Osteoblast (primary cell): ENCODE measurements around the gene IQUB. TPM values are rescaled to one million over a fixed set of nuclear protein-coding genes. Genes with fewer than 3 reads are reported as not detected.

Experiments used
- DNase-seq: peaks from one replicate; pipeline ENCODE4 v3.0.0; 2011; ENCODE audit warnings: low spot score, mixed read lengths; ENCODE audit not compliant: insufficient read length; ENCODE audit errors: missing footprints
- H2AFZ ChIP-seq: 2 replicates; pipeline ENCODE4 v1.6.0; 2011; ENCODE audit warnings: mild to moderate bottlenecking, low read length
- H3K27ac ChIP-seq: 2 replicates; pipeline ENCODE4 v1.5.1; 2011; ENCODE audit warnings: mild to moderate bottlenecking, low read depth, low read length, moderate library complexity
- H3K27me3 ChIP-seq: 2 replicates; pipeline ENCODE4 v1.6.0; 2012; ENCODE audit warnings: mild to moderate bottlenecking, control low read depth, inconsistent platforms, low read length, moderate library complexity; ENCODE audit not compliant: insufficient read depth
- H3K36me3 ChIP-seq: 2 replicates; pipeline ENCODE4 v1.5.1; 2011; ENCODE audit warnings: mild to moderate bottlenecking, low read length, control low read depth, moderate library complexity; ENCODE audit not compliant: insufficient read depth
- H3K4me1 ChIP-seq: 2 replicates; pipeline ENCODE4 v1.5.1; 2011; ENCODE audit warnings: mild to moderate bottlenecking, low read length, control low read depth, moderate library complexity; ENCODE audit not compliant: insufficient read depth
- H3K4me2 ChIP-seq: 2 replicates; pipeline ENCODE4 v1.6.0; 2011; ENCODE audit warnings: mild to moderate bottlenecking, low read length; ENCODE audit not compliant: insufficient read depth
- H3K4me3 ChIP-seq: fragments of 200-600 bp; sonication (generic); 3 replicates; pipeline ENCODE4 v1.5.1; 2012; ENCODE audit warnings: mild to moderate bottlenecking, low read length, inconsistent platforms; ENCODE audit not compliant: insufficient read depth
- H3K79me2 ChIP-seq: 2 replicates; pipeline ENCODE4 v1.6.0; 2012; ENCODE audit warnings: mild to moderate bottlenecking, low read length, control low read depth, inconsistent platforms; ENCODE audit not compliant: insufficient read depth
- H3K9me3 ChIP-seq: 2 replicates; pipeline ENCODE4 v1.5.1; 2011; ENCODE audit warnings: low read depth, low read length, control low read depth
- H4K20me1 ChIP-seq: 2 replicates; pipeline ENCODE4 v1.6.0; 2012; ENCODE audit warnings: mild to moderate bottlenecking, low read length, control low read depth; ENCODE audit not compliant: insufficient read depth
- CTCF ChIP-seq: IDR thresholded peaks from 2 replicates; pipeline ENCODE4 v1.5.1; 2011; ENCODE audit warnings: mild to moderate bottlenecking, low read depth, low read length, moderate library complexity; ENCODE audit errors: extremely low read depth
- total RNA-seq: library from RNA; depleted of rRNA; stranded (reverse); fragments of >200 nt; gene quantifications from 2 replicates; pipeline ENCODE4 v1.2.3, GENCODE V29; 2012

IQUB gene
- total RNA-seq, 1 donor = 0.72 TPM

- no peak for TF ChIP-seq CTCF
- H3K9me3 ChIP-seq = no peaks in the 10 kb centered on the region
- H4K20me1 ChIP-seq = no peaks in the 10 kb centered on the region
Measured at GRCh38 chr7:123437447-123437995, 96.9 kb downstream of the IQUB start.

DNA sequence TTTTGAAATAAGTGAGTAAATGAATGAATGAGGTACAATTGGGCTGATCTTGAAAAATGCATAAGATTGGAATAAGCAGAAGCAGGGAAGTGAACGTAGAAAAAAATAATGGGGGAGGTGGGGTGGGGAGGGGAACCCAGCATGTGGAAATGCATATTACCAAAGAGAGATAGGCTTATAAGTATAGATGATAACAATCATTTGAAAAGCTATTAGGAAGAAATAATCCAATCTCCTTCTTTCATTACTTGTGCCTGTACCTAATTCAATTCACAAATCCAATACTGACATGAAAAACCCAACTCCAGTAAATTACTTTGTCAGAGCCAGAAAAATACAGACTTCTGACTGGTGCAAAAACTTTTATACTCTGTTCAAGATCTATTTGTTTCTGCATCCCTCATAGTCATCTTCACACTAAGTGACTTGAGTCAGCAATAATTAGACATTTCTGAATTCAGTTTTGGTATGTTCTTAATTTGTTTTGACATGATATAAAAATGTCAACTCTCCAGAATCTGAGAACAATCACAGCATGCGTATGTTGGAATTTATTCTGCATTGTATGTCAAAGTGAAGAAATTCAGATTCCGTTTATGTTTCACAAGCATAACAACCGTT, 99.2 kb downstream of the IQUB start:
- Histone ChIP-seq H3K27me3 (no peaks in the 10 kb centered on the region), H3K79me2 (no peaks in the 10 kb centered on the region), H2AFZ (no peak overlapping the region), H3K4me2 (no peak overlapping the region), H3K27ac (no peak overlapping the region), H3K4me1 (no peaks in the 10 kb centered on the region), H3K9me3 (no peaks in the 10 kb centered on the region), H4K20me1 (no peaks in the 10 kb centered on the region), H3K36me3 (no peaks in the 10 kb centered on the region), H3K4me3 (no peak overlapping the region)
- no peak for DNase-seq
- no peak for TF ChIP-seq CTCF

More at GRCh38 chr7:123437447-123437995, 96.9 kb downstream of the IQUB start:
- Histone ChIP-seq H3K79me2 (no peaks in the 10 kb centered on the region), H3K4me3 (no peak overlapping the region), H2AFZ (no peak overlapping the region), H3K27ac (no peak overlapping the region), H3K36me3 (no peaks in the 10 kb centered on the region), H3K27me3 (no peaks in the 10 kb centered on the region), H3K4me2 (no peak overlapping the region), H3K4me1 (no peaks in the 10 kb centered on the region)
- no peak for DNase-seq

- Histone ChIP-seq H3K27me3 (no peaks in the 10 kb centered on the region), H3K79me2 (no peaks in the 10 kb centered on the region), H3K4me2 (no peak overlapping the region), H3K4me1 (no peaks in the 10 kb centered on the region), H2AFZ (no peak overlapping the region), H3K9me3 (no peaks in the 10 kb centered on the region), H4K20me1 (no peaks in the 10 kb centered on the region), H3K4me3 (no peak overlapping the region), H3K36me3 (no peaks in the 10 kb centered on the region), H3K27ac (no peak overlapping the region)
- TF ChIP-seq CTCF = no peak
- no peak for DNase-seq
Measured at GRCh38 chr7:123433665-123434064, 100.7 kb downstream of the IQUB start.

GRCh38 chr7:123432601-123433000, 101.8 kb downstream of the IQUB start:
- no peak overlapping the region for H3K27ac ChIP-seq
- no peak overlapping the region for H3K4me2 ChIP-seq
- H3K36me3 ChIP-seq = no peaks in the 10 kb centered on the region
- TF ChIP-seq CTCF = no peak
- DNase-seq = no peak
- no peaks in the 10 kb centered on the region for H3K27me3 ChIP-seq
- H3K4me1 ChIP-seq = no peaks in the 10 kb centered on the region
- H3K9me3 ChIP-seq = no peaks in the 10 kb centered on the region
- no peak overlapping the region for H3K4me3 ChIP-seq
- H3K79me2 ChIP-seq = no peaks in the 10 kb centered on the region
- no peak overlapping the region for H2AFZ ChIP-seq
- no peaks in the 10 kb centered on the region for H4K20me1 ChIP-seq
